Bronchial epithelial cell (primary cell): Measurements from ENCODE around the gene SPRY4. TPM values are rescaled to one million over a fixed set of nuclear protein-coding genes. Genes with fewer than 3 reads are reported as not detected.

Experiments
- DNase-seq: peaks from one replicate; pipeline ENCODE4 v3.0.0-alpha.2; 2010; ENCODE audit warnings: low read depth
- FAIRE-seq: peaks from 2 replicates; lab custom pipeline; 2011; peaks lifted over from hg19 to GRCh38; lab: Jason Lieb, UNC
- H3K27me3 ChIP-seq: 2 replicates; pipeline ENCODE4 v1.5.1; 2011; ENCODE audit warnings: low read length; ENCODE audit not compliant: control insufficient read depth, insufficient read depth
- H3K36me3 ChIP-seq: 2 replicates; pipeline ENCODE4 v1.5.1; 2011; ENCODE audit warnings: low read length; ENCODE audit not compliant: control insufficient read depth, insufficient read depth
- H3K4me3 ChIP-seq: 2 replicates; pipeline ENCODE4 v1.5.1; 2011; ENCODE audit warnings: mild to moderate bottlenecking, low read depth, low read length, control low read depth
- total RNA-seq: library from RNA; depleted of rRNA; stranded (reverse); fragments of >200 nt; gene quantifications from 2 replicates; pipeline ENCODE4 v1.2.1, GENCODE V29; 2014
- TF ChIP-seq, protein P1 (sequence below): IDR thresholded peaks from 2 replicates; pipeline ENCODE4 v1.5.1; 2011; ENCODE audit warnings: mild to moderate bottlenecking, moderate library complexity, low read length, control low read depth, inconsistent platforms; ENCODE audit not compliant: insufficient read depth, severe bottlenecking

The SPRY4 gene
- total RNA-seq, 1 donor from 2014 or later, result 1.3 TPM

DNA sequence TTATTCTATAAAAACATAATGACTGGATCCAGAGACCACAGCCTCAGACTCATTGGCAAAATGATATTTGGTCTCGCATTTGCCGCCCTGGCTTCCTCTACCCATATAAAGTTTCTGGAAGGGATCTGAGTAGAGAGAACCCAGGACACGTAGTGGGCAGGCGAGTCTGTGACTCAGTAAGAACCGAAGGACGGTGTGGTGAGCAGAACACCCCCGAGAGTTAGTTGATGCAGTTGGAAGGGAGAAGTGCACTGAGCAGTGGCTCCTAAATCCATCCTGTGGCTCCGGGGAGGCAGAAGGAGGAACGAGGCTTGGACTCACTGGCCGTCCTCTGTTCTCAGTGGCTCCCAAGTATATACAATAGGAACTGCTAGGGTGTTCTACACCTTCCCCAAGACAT is 11.5 kb downstream of the SPRY4 start:
- TF ChIP-seq, protein P1, sequence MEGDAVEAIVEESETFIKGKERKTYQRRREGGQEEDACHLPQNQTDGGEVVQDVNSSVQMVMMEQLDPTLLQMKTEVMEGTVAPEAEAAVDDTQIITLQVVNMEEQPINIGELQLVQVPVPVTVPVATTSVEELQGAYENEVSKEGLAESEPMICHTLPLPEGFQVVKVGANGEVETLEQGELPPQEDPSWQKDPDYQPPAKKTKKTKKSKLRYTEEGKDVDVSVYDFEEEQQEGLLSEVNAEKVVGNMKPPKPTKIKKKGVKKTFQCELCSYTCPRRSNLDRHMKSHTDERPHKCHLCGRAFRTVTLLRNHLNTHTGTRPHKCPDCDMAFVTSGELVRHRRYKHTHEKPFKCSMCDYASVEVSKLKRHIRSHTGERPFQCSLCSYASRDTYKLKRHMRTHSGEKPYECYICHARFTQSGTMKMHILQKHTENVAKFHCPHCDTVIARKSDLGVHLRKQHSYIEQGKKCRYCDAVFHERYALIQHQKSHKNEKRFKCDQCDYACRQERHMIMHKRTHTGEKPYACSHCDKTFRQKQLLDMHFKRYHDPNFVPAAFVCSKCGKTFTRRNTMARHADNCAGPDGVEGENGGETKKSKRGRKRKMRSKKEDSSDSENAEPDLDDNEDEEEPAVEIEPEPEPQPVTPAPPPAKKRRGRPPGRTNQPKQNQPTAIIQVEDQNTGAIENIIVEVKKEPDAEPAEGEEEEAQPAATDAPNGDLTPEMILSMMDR, result no peak
- DNase-seq (no peak), FAIRE-seq (no peak)
- Histone ChIP-seq H3K27me3 (no peaks in the 10 kb centered on the region), H3K4me3 (no peak overlapping the region), H3K36me3 (peaks cover 2% of the 10 kb centered on the region)

DNA sequence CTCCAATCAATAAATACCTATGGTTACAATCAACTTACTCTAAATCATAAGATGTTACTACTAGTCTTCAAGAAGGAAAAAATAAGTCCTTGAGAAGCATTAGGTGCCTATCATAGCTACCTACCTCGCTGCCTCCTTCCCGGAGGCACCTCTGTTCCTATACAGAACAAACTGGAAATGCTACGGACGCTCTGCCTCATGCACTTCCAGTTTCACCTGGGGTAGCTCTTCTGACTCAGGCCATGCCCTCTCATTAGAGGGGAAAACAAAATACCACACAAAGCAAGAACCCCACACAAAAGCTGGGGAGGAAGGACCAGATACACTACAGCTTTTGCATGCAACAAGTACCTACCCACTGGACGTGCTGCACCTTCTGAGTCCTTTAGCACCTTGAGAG is 12.4 kb downstream of the SPRY4 start:
- DNase-seq, result no peak
- Histone ChIP-seq H3K27me3 (no peaks in the 10 kb centered on the region), H3K36me3 (peaks cover 2% of the 10 kb centered on the region), H3K4me3 (no peak overlapping the region)
- TF ChIP-seq, protein P1, result no peak
- no peak for FAIRE-seq

DNA sequence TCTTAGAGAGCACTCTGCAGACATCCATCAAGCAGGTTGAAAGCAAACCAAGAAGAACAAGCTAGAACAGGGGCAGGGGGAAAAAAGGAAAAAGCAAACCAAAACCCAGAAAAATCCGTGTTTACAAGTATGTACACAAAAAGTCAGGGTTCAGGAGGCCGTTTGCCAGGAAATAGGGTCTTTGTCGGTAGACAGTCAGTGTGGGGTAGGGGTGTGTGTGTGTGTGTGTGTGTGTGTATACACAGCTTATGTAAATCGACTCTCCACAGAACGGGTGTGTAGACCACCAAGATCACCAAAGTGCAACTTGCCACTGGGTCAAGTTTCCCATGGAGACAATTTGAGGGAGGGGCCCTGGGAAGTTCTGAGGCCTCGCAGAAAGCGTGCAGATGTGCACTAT is 13.1 kb downstream of the SPRY4 start:
- Histone ChIP-seq H3K36me3 (peaks cover 2% of the 10 kb centered on the region), H3K4me3 (no peak overlapping the region), H3K27me3 (no peaks in the 10 kb centered on the region)
- TF ChIP-seq, protein P1, result no peak
- DNase-seq, result no peak
- no peak for FAIRE-seq

DNA sequence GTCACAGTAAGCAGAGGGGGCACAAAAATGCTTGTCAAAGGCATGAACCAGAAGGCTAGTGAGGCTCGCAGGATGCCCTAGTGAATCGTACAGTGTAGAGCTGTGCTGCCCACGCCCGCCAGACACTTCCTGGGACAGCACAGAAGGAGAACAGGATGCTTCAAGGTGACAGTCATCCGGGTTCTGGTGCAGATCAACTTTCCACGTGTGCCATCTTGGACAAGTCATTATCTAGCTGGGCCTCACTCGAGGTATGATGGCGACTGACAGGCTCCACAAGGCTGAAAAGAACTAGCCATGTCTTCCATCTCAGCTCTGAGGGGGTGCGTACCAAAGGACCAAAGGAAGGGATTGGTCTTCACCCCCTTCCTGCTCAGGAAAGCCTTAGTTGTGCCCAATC is 14.0 kb downstream of the SPRY4 start:
- no peaks in the 10 kb centered on the region for H3K27me3 ChIP-seq
- H3K4me3 ChIP-seq, result no peak overlapping the region
- TF ChIP-seq, protein P1, result no peak
- peaks cover 2% of the 10 kb centered on the region for H3K36me3 ChIP-seq
- FAIRE-seq (peak; percentile 23), DNase-seq (no peak)

DNA sequence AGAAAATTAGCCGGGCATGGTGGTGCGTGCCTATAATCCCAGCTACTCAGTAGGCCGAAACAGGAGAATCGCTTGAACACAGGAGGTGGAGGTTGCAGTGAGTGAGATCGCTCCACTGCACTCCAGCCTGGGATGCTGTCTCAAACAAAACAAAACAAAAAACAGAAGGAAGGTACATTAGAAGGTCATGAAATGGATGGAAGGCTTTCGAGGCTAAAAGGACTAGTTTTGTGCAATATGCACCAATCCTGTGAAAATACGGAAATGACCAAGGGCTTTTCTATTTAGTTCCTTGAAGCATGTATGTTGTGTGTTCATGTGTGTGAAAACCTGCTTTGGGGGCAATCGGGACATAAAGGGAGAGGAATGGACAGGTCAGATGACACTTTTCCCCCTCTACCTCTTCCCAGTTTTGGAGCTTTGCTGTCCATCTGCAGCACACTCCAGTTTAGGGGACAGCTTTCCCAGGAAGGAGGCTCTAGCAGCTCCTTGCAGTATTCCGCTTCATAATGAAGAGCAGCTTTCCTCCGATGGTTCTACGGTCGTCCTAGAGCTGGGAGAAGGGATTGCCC is 15.0 kb downstream of the SPRY4 start:
- DNase-seq (no peak), FAIRE-seq (peak; percentile 81)
- Histone ChIP-seq H3K4me3 (no peak overlapping the region), H3K36me3 (peaks cover 2% of the 10 kb centered on the region), H3K27me3 (no peaks in the 10 kb centered on the region)
- TF ChIP-seq, protein P1, result no peak

DNA sequence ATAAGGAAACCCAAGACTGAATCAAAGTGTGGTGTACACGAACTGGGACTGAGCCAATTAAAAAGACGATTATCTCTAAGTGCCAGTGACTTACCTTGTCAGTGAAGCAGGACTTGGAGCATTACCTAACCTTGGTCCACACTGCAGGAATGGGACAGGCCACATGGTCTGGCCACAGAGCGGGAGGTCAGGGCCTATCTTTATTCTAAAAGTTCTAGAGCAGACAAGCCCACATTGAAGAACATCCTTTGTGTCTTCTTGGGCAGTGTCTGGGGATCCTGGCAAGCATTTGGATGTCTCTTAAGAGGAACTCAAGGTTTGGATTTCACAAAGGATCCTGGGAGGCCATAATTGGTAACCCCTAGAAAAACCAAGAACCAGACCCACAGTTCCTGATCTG is 16.5 kb downstream of the SPRY4 start:
- TF ChIP-seq, protein P1, result no peak
- DNase-seq (no peak), FAIRE-seq (no peak)
- Histone ChIP-seq H3K36me3 (no peaks in the 10 kb centered on the region), H3K4me3 (no peak overlapping the region), H3K27me3 (no peaks in the 10 kb centered on the region)
